Measurements from ENCODE around the gene NFIA.

The NFIA gene

DNA sequence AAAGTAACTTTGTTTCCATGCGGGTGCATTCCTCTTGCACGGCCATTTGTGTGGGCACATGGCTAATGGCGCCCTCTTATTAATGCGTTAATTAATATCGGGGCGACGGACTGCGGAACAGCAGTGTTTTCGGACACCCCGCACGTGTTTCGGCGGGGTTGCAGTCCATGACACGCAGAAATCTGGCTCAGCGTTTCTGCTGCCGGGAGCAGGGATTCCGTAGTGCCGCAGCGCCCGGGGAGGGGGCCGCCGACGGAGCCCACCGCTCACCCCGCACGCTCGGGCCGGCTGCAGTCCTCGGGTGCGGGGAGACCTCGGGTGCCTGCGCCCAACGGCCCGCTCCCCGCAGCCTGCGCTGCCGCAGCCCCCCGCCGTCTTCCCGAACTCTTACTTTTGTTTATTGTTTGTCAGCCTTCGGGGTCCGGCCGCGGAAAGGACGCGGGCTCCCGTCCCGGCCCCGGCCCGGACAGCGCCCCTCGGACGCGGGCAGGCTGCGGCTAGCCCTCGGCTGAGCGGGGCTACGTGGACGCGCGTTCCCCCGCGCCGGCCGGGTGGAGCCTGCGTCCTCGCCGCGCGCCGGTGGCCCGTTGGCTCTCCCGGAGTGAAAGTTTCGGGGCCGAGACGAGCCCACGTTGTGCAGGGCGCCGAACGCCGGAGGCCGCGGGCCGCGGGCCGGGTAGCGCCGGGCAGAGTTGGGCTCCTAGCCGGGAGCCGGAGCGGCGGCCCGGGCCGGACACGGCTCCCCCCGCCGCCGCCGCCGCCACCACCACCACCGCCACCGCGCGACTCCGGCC is 849 bp downstream of the NFIA start:
- DNase-seq (ENCODE audit: extremely low read depth in 1 of 2, low read depth in 1 of 2) = no peak

DNA sequence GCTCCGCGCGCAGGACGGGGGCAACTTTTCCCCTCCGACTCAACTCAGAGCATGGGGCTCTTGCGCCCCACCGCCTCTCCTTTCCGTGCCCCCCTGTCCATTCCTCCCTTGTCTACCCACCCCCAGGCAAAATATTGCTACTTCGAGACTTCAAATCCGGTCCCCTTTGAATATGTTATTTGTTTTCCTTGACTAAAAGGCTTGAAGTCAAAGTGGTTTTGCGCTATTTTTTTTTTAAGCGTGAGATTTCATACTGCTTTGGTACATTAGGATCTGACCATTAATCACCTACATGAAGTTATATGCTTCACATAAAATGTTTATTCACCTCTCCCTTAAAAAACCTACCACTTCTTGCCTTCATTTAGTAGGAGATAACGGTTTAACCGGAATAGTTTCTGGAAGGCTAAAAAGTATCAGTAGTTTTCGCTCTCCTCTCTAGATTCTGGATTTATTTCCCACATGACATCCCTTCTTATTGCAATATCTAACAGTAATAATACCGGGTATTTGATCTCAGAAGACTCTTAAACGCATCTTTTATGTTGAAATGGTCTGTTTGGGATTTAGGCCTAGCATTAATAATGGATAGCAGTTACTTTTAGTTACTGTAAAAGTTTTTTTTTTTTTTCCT is 1.6 kb downstream of the NFIA start:
- no peak for DNase-seq (ENCODE audit: extremely low read depth in 1 of 2, low read depth in 1 of 2)

DNA sequence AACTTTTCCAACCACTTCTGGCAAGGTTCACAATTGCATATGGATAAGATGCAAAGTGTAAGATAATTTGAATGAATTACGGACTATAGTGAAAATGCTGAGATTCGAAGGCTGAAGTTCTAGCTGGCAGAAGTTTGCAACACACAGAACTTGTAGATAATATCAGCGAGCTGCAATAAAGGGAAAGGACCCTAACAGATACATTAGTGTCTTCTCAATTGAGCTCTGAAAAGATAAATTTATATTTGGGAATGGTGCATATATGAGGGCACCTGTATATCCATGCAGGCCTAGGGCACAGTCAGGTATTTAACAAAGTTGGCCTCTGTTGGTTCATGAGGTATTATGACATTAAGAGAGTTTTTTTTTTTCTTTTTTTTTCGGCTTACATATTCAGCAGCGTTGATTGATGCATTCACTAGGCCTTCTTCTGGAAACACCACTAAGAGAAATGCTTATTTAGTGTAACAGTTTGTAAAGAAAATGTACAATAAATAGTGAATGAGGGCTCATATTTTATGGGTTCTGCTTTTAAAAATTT is 2.2 kb downstream of the NFIA start:
- no peak for DNase-seq (ENCODE audit: extremely low read depth in 1 of 2, low read depth in 1 of 2)

DNA sequence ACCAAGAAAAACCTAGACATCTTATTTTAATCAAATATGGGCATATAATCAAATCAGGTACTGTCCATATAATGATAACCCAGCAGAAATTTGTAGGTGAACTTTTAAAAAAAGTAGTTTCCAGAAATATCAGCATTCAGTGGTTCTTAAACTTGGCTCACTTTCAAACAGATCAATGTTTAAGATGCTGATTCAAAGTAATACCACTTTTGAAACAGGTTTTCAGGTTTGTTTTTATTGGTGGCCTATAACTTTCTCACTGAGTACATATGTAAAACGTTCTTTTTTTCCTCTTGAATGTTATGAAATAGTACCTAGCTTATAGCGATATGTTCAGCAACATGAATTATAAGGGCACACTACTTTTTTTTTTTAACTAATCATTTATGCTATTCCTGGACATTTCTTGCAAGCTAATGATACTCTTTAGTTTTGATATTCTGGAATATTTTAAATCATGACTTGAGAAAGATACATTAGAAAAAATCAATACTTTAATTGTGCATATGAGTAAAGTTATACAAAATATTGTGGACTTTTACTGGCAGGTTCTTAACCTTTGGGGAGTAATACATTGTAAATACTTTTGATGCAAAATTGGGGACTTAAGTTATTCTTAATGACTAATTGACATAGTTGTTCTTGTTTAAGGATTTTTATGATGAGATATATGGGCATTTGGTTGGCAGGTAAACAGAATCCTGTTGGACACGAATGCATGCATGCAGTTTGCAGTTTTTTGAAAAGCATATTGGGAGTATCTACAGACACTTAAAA is 3.0 kb downstream of the NFIA start:
- no peak for DNase-seq (ENCODE audit: extremely low read depth in 1 of 2, low read depth in 1 of 2)

DNA sequence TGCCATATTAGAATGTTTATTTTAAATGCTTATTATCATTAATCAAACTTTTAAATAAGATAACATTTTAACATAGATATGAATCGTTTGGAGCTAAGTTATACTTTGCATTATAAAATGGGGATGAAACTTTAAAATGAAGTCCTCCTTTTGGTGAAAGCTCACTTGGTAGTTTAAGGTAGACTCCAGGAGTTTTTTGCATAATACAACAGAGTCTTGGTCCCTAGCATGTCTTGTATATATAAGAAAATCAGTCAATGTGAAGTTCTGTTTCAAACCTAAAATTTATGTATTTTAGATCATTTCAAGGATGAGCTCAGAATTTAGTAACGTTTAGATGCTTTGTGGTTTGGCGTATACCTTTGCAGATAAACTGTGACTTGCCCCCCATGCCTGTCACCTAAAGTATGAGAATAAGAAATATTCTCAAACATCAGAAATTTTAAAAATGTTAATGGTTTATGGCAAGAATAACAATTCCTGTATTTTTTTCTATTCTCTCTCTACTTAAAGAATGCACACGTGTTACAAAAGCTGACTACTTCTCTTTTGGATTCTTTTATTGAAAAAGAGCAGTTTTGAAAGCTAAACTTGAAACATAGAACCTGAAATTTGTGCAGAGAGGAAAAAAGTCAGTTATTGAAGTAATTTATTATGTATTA is 3.8 kb downstream of the NFIA start:
- no peak for DNase-seq (ENCODE audit: extremely low read depth in 1 of 2, low read depth in 1 of 2)

DNA sequence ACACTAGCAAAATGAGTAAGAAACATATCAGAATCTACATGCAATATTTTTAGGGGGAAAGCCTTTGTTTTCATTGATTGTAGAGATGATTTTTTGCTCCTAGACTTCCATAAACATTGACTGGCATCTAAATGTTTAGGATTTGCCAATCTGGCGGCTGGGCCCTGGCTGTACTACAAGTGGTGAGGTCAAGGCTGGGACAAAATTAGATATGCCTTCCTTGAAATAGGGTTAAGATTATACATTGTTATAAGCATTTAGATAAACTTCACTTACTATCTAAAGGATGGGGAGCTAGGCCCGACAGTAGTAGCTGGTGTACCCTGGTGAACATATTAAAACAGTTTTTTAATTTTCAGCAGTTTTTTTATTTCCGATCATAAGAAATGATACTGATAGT is 5.2 kb downstream of the NFIA start:
- DNase-seq (ENCODE audit: extremely low read depth in 1 of 2, low read depth in 1 of 2) = no peak

DNA sequence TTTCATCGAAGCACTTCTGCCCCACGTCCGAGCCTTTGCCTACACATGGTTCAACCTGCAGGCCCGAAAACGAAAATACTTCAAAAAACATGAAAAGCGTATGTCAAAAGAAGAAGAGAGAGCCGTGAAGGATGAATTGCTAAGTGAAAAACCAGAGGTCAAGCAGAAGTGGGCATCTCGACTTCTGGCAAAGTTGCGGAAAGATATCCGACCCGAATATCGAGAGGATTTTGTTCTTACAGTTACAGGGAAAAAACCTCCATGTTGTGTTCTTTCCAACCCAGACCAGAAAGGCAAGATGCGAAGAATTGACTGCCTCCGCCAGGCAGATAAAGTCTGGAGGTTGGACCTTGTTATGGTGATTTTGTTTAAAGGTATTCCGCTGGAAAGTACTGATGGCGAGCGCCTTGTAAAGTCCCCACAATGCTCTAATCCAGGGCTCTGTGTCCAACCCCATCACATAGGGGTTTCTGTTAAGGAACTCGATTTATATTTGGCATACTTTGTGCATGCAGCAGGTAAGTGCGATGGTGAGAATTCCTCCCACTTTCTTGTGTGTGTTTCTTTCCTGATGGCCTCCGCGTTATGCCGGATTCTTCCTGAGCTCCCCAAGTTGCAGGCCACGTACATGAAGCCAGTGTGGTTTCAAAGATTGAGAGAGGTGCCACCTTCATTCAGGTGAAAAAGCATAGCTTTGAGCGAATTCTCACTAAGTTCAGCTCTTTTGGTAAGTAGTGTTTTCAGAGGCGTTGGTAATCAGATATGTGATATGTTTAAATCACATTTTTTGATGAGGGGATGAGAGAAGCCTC is 6.0 kb downstream of the NFIA start:
- no peak for DNase-seq (ENCODE audit: extremely low read depth in 1 of 2, low read depth in 1 of 2)

DNA sequence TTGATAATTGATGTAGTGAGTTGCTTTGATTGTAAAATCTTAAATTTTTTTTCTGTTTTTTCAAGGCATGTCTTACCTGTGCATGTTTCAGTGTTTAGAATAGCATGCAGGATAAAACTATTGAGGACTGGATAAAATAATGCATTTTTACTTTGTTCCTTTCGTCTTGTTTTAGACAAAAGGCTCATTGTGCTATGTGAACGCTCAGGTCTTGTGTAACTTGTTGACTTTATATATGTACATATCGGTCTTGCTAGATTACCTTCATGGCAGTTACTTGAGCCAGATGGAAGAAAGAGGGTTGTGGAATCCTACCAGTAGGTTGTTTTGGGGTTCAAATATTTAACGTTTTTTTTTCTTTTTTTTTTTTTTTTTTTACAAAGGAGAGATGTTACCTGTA is 7.0 kb downstream of the NFIA start:
- no peak for DNase-seq (ENCODE audit: extremely low read depth in 1 of 2, low read depth in 1 of 2)

DNA sequence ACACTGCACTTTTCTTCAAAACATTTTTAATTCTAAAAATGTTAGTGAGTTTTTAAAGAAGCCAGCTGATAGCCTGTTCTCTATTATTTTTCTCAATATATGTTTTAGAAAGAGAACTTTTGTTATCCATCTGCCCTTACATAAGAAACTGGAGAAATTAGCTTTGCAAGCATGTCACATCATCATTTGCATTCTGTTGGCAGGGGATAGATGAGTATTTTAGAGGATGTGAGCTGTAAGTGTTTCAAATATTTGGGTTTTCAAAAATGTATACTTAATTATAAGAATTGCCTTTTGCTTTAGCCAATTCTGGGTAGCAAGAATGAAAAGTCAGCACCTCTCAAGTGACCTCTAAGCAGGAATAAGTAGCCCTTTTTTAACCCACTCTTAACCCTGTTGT is 7.4 kb downstream of the NFIA start:
- no peak for DNase-seq (ENCODE audit: extremely low read depth in 1 of 2, low read depth in 1 of 2)

DNA sequence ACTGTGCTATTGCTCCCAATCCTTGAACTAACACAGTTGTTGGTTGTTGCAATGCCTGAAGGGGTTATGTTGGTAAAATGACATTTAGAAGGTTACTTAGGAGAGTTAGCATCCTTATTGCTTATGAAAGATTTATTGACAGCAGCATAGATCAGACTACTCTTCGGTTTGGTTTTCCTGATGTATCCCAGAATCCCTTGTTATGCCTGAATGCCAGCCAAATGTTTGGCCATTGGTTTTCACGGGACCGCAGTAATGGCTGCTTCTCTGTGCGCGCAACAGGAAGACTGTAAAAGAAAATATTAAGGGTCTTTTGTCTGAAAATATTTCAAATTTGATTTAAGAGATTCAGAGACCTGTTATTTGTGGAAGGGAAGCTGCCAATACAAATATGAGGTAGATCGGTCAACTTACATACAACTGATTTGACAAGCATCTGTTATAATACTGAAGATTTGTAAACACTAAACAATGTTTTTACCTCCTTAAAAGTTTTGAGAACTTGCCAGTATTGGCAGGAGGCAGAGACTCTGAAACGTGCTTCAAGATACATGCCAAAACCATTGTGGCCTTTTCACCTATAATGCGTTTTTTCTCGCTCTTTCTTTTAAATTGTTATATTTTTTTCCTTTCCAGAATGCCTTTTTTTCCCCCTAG is 8.3 kb downstream of the NFIA start:
- no peak for DNase-seq (ENCODE audit: extremely low read depth in 1 of 2, low read depth in 1 of 2)

DNA sequence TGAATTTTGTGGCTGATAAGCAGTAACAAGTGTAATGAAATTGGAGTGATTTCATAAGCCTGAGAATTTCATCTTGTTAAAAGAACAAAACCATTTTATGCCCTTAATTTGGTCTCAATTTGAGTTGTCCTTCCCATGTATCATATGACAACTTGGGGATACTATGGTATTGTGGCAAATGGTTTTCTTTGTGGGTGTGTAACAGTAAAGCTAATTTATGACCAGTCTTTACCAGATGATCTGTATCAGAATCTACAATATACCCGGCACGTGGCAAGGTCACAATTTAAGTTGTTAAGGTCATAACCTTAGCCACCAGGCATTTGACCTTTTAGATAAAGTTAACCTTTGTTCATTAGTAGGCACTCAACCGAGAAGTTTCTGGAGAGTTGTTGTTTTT is 9.1 kb downstream of the NFIA start:
- DNase-seq (ENCODE audit: extremely low read depth in 1 of 2, low read depth in 1 of 2) = no peak

DNA sequence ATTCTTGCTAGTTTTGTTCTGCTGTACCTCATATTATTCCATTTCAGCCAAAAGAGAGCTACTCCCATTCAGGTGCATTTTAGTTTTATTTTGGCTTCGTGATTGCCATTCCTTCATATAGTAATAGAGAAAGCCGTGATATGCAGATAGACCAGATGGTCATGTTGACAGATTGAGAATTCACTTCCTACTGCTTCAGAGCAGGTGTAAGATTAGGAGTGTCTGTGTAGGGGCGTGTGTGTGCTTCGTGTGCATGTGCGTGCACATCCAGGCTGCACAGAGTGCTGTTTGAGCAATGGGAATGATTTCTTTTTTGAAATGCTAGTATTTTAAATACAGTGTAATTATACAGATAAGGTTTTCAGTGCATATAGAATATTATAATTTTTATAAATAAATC is 10.3 kb downstream of the NFIA start:
- DNase-seq (ENCODE audit: extremely low read depth in 1 of 2, low read depth in 1 of 2) = no peak

DNA sequence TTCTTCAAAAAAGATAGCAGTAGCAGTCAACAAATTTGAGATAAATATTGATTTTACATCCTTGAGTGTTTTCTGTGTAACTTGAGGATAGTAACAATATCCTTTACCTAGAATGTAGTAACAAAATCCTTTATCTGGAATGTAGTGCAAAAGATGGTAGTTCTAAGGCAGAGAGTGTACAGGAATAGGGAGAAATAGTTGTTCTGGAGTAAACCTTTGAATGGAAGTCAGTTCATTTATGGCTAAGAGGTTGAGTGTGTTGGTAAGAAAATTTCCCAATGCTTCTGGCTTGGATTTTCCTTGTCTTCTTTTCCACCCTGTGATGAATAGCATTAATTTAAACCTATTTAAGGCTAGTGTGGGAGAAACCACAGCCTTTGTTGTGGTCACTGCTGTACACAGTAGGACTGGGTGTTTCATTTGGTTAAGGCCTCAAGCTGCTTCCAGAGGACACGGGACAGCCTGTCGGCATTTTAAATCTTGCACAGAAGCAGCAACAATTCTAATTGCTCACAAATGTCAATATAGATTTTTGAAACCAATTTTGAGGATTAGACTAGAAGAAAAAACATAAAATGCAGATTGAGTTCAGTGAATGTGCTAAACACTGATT is 11.3 kb downstream of the NFIA start:
- no peak for DNase-seq (ENCODE audit: extremely low read depth in 1 of 2, low read depth in 1 of 2)

DNA sequence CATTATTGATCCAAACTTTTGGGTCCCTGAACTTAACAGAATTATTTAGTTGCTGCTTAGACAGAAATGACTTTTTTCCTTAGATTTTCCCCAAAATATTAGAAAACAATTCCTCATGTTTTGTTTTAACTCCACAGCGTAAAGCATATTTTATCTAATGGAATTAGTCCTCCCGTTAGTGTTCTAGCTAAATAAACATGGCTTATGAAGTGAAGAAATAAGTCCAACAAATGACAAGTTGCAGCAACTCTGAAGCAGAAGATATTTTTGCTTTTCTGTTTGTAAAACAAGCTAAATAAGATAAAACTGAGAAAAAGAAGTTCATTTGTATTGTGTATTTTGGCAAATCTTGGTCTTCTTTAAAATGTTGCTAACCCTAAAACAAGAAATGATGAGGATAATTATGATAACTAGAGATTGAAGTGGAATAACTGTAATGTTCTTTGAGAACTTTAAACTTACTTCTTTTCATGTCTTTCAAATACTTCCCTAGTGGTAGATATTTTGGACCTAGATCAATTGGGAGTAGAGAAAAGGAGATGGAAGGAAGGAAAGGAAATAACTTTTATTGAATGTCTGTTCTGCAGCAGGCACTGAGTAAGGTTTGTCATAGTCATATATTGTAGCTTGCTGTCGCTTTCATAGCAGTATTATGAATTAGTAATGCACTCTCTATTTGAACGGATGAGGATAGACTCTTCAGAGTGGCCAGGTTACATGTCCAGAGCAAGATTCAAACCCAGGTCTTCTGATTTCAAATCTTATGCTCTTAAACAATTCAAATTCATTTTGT is 12.5 kb downstream of the NFIA start:
- no peak for DNase-seq (ENCODE audit: extremely low read depth in 1 of 2, low read depth in 1 of 2)

DNA sequence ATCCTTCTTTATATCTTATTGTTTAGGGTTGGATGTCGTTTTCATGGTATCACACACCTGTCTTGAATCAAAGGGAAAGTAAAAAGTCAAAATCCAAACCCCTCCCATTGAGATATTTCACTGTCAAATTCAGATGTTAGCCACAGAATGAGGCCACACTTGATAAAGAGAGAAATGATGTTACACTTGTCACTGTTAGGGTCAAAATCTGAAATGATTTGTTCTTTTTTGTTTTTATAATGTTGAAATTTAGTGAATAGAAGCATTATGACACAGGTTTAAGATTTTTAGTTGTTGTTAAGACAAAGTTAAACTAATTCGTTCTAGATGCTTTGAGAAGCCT is 13.1 kb downstream of the NFIA start:
- no peak for DNase-seq (ENCODE audit: extremely low read depth in 1 of 2, low read depth in 1 of 2)

DNA sequence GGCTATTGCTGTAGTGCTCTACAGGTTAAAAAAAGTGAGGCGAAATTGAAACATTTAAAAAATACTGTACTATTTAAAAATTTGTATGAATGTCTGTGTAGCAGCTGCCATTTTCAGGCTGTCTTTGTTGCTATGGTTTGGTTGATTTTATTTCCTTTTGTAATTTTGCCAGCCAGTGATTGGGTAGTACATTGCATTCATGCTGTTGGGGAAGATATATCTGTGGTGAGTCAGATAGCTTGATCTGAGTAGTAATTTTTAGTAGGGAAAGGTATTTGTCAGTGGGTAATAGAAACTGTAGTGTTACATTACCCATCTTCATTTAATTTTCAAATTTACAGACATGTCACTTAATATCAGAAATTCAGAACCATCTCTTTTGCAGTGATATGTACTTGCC is 15.0 kb downstream of the NFIA start:
- no peak for DNase-seq (ENCODE audit: extremely low read depth in 1 of 2, low read depth in 1 of 2)

DNA sequence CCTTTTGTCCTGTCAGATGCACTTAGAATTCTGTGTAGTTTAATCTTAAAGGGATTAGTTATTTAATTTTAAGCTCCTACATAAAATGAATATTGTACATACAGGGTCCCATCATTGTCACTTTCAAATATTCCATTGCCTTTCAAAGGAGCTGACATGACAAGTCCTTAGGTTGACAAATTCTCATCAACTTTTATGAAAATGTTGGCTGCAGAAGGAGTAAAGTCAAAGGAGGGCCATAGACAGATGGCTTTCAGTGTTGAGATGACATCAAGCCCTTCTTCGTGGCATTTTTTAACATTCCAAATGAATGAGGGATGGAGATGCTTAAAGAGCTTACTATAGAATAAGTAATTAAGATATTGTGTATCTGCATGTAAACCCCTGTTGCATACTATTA is 15.4 kb downstream of the NFIA start:
- no peak for DNase-seq (ENCODE audit: extremely low read depth in 1 of 2, low read depth in 1 of 2)

DNA sequence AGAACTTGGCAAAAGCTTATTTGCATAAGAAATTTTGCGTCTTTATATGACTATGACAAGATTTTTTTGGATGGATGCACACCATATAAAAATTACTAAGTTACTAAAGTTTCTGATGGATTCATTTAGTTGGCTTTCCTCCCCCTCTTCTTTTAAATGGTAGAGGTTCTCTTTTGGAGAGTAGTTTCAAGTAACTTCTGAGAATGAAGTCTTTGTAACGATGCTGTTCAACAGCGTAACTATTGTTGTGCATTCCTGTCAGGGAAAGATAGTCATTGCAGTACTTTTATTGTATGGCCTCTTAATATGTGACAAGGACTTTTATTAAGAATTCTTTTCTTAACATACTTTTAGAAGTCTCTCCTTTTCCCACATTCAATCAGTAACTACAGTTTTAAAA is 16.0 kb downstream of the NFIA start:
- DNase-seq (ENCODE audit: extremely low read depth in 1 of 2, low read depth in 1 of 2) = no peak
